Measurements from ENCODE around the gene ATP6V1F. TPM values are rescaled to one million over a fixed set of nuclear protein-coding genes. Genes with fewer than 3 reads are reported as not detected.

ATP6V1F gene
- total RNA-seq, 4 donors from 2014 or later, result 72.3 to 240 (median 123) TPM

GRCh38 chr7:128902761-128903585 is 40.3 kb downstream of the ATP6V1F start:
- no peak for TF ChIP-seq CTCF (IDR thresholded peaks at IDR 0.05; ENCODE audit: low read depth)

- TF ChIP-seq CTCF (IDR thresholded peaks at IDR 0.05; ENCODE audit: low read depth), result no peak
Measured at GRCh38 chr7:128903621-128904361, 41.1 kb downstream of the ATP6V1F start.

GRCh38 chr7:128904381-128905197 is 41.9 kb downstream of the ATP6V1F start:
- TF ChIP-seq CTCF (IDR thresholded peaks at IDR 0.05; ENCODE audit: low read depth), result no peak

- no peak for TF ChIP-seq CTCF (IDR thresholded peaks at IDR 0.05; ENCODE audit: low read depth)
Measured at GRCh38 chr7:128906001-128906765, 43.5 kb downstream of the ATP6V1F start.

- TF ChIP-seq CTCF (IDR thresholded peaks at IDR 0.05; ENCODE audit: low read depth), result no peak
Measured at GRCh38 chr7:128906766-128907559, 44.3 kb downstream of the ATP6V1F start.
